ENCODE results near the gene UBE2S.

- no peak for TF ChIP-seq CTCF (IDR thresholded peaks at IDR 0.05)
- no peak for TF ChIP-seq POLR2A (IDR thresholded peaks at IDR 0.05)
Measured at GRCh38 chr19:55433292-55433691, 25.7 kb upstream of the UBE2S start.

Measured in body of pancreas (tissue), 4 donors.